ENCODE data around the gene CORO7.
A peak's percentile ranks its signal among the peaks of the same experiment; 100 is the strongest.

Gene CORO7

DNA sequence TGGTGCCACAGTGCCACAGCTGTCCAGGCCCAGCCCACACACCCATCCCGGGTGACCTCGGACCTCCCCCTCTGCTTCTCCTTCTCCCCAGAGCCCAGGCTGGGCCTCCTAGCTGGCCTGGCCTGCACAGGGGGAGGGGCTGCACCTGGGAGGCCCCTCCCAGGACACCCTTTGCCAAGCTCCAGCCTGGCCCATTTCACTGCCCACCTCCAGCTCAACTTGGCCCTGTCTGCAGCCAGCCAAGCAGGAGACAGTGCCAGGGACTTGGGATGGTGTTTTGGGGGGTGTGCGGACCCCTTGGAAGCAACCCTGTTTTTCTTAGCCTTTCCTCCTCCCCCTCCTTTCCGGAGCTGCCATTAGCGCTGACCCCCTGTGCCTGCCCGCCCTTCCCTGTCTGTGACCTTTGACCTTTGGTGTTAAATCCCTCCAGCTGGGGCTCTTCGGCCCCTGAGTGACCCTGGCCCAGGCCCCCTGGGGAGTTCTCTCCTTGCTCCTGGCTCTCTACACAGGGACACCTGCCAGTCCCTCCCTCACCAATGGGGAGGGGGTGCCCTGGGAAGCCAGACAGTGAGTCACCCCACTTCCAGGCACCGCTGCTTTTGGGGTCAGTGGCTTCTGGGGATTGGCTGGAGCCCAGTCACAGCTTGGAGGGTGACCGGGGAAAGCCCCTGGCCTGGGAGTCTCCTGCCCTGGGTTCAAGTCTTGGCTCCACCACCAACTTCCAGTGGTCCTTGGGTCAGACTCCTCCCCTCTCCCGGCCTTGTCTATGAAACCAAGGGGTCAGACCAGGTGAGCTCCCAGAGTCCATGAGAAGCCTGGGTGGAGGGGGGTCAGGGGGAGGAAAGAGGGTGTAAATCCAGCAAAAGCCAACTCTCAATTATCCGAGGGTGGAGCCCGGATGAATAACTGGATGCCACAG is 98.6 kb downstream of the CORO7 start:
- no peak for DNase-seq

DNA sequence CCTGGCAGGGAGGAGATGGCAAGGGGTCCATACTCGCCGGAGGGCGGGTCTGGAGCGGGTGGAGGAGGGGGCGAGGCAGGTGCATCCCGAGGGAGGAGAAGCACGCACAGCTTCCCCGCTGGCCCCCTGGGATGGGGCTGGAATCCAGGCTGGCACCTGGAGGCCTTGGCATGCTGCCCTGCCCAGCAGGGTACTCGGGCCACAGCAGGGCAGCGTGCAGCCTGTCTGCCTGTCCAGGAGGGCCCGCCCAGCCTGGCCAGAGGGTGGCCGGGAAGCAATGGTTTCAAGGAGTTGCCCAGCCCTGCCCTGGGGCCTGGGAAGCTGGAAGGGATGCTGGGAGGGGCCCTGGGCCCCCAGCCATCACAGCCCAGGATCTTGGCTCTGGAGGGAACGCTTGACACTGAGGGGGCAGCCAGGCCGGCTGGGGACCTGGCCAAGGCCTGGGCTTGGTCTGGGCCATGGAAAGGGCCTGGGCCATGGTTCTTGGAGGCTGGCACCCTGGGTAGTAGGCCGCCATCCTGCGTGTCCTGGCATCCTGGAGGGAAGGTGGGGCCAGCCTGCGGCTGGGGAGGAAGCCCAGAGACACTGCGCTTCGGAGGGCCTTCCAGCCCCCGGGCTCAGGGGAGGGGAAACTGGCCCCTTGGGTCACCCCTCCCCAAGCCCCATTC is 99.4 kb downstream of the CORO7 start:
- DNase-seq: no peak

DNA sequence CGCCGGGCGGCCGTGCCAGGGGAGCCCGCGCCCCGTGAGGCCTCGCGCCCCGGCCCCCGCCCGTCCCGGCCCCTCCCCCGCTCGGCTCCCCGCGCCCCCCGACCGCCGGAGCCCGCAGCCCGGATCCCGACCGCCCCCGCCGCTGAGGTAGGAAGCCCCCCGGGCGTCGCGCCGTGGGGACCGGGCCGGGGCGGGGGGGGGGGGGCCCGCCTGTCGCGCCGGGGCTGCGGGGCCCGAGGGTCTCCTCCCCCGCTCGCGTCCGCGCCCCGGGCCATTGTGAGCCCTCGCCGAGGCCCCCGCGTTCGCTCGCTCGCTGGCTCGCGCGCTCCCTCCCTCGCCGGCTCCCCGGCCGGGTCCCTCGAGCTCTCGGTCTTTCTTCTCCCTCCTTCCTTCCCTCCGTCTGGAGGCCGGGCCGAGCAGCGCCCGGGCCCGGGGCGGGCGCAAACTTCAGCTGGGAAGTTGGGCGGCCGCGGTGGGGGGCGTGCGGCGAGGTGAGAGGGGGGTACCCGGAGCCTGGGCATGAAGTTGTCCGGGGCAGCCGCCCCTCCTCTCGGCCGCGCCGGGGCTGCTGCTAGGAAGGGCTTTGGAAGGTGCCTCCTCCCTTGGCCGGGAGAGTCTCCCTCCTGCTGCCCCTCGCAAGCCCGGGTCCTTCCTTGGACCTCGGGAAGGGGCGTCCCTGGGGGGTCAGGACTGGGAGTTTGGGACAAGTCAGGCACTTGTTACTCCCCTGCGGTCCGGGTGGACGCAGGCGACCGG is 100.1 kb downstream of the CORO7 start:
- peak; percentile 76 for DNase-seq

GRCh38 chr16:4315186-4316107 is 100.9 kb downstream of the CORO7 start, which contains the start of gene GLIS2:
TSS of gene GLIS2 (plus strand) at chr16:4316067. CDS start at chr16:4332281, 16,214 bp downstream.
- peak; percentile 95 for DNase-seq

DNA sequence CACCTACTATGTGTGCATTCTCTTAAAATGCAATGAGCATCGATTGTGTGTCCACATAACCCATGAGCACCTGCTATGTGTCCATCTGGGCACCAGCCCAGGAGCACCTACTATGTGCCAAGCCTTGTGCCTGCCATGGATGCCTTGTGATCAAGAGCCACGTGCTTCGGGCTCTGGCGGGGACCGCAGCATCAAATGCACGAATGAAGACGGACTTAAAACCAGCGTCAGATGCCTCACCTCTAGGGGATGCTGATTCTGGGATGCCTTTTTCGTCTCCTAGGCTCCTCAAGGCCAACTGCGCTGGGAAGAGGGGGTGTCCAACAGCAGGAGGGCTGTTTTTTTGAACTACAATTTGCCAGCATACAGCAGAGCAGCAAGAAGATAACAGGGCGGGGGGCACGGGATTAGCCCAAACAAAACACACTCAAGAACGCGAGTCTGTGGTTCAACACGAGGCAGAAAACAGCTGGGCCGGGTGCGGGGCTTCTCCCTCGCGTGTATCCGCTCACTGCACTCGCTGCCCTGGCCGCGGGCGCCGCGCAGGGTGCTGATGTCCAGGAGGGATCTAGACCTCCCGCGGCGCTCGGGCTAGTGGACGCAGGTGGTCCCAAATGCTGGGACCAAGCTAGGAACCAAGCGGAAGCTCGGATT is 101.7 kb downstream of the CORO7 start:
- peak; percentile 89 for DNase-seq

GRCh38 chr16:4313563-4314531 is 102.5 kb downstream of the CORO7 start:
- DNase-seq: peak; percentile 82

DNA sequence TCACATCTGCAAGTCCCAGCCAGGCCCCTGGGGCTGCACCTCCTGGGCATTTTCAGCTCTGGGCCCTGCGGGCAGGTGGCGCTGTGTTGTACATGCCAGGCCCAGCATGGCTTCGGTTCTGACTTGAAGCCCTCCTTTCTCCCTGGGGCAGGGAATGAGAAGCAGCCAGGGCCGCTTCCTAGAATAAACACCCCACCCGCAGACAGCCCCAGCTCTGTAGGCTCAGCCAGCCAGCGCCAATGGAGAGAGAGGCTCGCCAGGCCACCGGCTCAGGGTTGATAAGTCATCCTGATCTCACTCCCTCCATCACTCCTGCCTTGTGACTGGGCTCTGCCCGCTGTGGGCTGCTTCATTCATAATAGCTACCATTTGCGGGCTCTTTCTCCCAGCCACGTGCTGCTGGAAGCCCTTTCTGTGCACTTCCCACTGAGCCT is 106.5 kb downstream of the CORO7 start:
- DNase-seq: peak; percentile 67

- no peak for DNase-seq
These were observed 107.1 kb downstream of the CORO7 start for GRCh38 chr16:4309102-4309832.

DNA sequence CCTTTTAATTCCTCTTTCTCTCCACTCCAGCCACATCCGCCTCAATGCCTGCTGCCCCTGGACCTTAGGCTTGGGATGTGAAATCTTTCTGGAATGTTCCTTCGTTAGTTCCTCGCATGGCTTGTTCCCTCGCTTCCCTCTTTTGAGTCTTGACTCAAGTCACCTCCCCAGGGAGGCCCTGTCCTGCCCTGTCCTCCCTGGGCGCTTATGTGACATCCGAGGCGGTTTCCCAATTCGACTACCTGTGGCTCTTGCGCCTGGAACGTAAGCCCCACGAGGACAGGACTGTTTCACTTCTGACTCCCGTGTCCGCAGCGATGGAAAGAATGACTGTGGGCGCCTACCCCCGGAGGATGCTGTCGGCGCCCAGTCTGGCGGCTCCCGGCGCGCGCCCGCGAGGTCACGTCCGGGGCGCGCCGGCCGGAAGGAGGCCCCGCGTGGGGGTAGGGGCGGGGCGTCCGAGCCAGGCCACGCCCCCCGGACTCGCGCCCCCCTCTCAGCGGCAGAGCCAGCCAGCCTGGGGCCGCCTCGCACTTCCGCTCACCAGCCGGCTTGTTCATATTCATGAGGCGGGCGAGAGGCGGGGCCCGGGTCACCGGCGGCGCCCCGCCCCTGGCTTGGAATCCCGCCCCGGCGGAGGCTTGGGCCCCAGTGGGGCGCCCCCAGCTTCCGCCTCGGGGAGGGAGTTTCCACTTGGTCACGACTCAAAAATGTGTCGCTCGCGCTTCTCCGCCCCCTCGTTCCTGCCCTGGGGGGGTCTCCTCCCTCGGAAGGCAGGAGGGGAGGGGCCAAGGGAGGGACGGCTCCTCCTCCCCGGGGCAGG is 109.0 kb downstream of the CORO7 start:
- peak; percentile 96 for DNase-seq

DNA sequence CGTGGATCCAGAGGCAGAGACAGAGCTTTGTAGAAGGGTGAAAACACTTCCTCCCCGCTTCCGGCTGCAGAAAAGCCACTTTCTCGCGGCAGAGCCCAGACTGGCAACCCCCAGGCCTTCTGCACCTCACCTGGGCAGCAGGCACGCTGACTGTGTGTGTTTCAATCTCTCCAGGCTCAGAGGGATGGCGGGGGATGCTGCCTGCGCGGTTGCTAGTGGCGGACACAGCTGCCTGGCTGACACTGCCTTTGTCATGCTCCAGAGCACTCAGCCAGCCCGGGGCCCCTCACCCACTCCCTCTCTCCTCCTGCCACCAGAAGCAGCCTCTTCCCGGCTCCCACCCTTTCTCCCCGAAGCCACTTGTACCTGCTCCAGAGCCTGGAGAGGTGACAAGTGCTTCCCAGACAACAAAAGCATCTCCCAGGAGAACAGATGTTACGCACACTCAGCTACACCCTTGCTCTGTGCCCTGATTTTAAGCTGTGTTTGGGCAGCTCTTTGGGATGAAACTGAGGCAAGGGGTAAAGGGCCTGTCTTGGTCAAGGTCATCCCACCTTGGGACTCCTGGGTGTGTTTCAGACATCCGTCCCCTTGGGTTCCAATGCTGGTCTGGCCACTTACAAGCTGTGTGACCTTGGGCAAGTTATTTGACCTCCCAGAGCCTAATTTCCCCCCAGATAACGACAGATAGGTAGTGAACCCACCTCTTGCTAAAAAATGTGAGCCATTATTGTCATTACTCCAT is 109.8 kb downstream of the CORO7 start:
- DNase-seq: peak; percentile 83

Measured in eye (tissue), 1 donor.